Measurements from ENCODE around the gene IFRD1. TPM values are rescaled to one million over a fixed set of nuclear protein-coding genes. Genes with fewer than 3 reads are reported as not detected.

Gene IFRD1
- total RNA-seq, 1 donor: 107 TPM

- H3K4me1 ChIP-seq (ENCODE audit: insufficient read depth, low read length): peaks cover 38% of the 10 kb centered on the region
- H3K27ac ChIP-seq (ENCODE audit: low read depth, low read length): peak overlapping the region; percentile 59
- peak overlapping the region; percentile 16 for H2AFZ ChIP-seq (ENCODE audit: low read length)
- peaks cover 3% of the 10 kb centered on the region for H3K36me3 ChIP-seq (ENCODE audit: insufficient read depth, low read length)
- no peaks in the 10 kb centered on the region for H3K9me3 ChIP-seq (ENCODE audit: low read depth, low read length)
- no peaks in the 10 kb centered on the region for H3K79me2 ChIP-seq (ENCODE audit: insufficient read depth, low read length)
- DNase-seq (ENCODE audit: insufficient read length, low spot score, missing footprints): peak; percentile 85
- no peaks in the 10 kb centered on the region for H3K27me3 ChIP-seq (ENCODE audit: insufficient read depth, low read length)
- no peak for TF ChIP-seq CTCF (IDR thresholded peaks at IDR 0.05; ENCODE audit: extremely low read depth, low read depth, low read length)
- no peaks in the 10 kb centered on the region for H4K20me1 ChIP-seq (ENCODE audit: insufficient read depth, low read length)
- H3K4me2 ChIP-seq (ENCODE audit: insufficient read depth, low read length): peak overlapping the region; percentile 68
- peak overlapping the region; percentile 32 for H3K4me3 ChIP-seq (ENCODE audit: insufficient read depth, low read length)
Measured at GRCh38 chr7:112484671-112485167, 34.5 kb downstream of the IFRD1 start.

- H3K4me3 ChIP-seq (ENCODE audit: insufficient read depth, low read length): no peak overlapping the region
- TF ChIP-seq CTCF (IDR thresholded peaks at IDR 0.05; ENCODE audit: extremely low read depth, low read depth, low read length): no peak
- peaks cover 34% of the 10 kb centered on the region for H3K4me1 ChIP-seq (ENCODE audit: insufficient read depth, low read length)
- no peak for DNase-seq (ENCODE audit: insufficient read length, low spot score, missing footprints)
- no peaks in the 10 kb centered on the region for H3K27me3 ChIP-seq (ENCODE audit: insufficient read depth, low read length)
- H4K20me1 ChIP-seq (ENCODE audit: insufficient read depth, low read length): no peaks in the 10 kb centered on the region
- no peak overlapping the region for H3K27ac ChIP-seq (ENCODE audit: low read depth, low read length)
- no peaks in the 10 kb centered on the region for H3K9me3 ChIP-seq (ENCODE audit: low read depth, low read length)
- no peak overlapping the region for H2AFZ ChIP-seq (ENCODE audit: low read length)
- H3K4me2 ChIP-seq (ENCODE audit: insufficient read depth, low read length): no peak overlapping the region
- H3K79me2 ChIP-seq (ENCODE audit: insufficient read depth, low read length): no peaks in the 10 kb centered on the region
- H3K36me3 ChIP-seq (ENCODE audit: insufficient read depth, low read length): peaks cover 7% of the 10 kb centered on the region
Measured at GRCh38 chr7:112485766-112486165, 35.5 kb downstream of the IFRD1 start.

GRCh38 chr7:112487457-112488263 lies 37.4 kb downstream of the IFRD1 start:
- H3K79me2 ChIP-seq (ENCODE audit: insufficient read depth, low read length): no peaks in the 10 kb centered on the region
- no peak for DNase-seq (ENCODE audit: insufficient read length, low spot score, missing footprints)
- TF ChIP-seq CTCF (IDR thresholded peaks at IDR 0.05; ENCODE audit: extremely low read depth, low read depth, low read length): no peak
- no peak overlapping the region for H3K27ac ChIP-seq (ENCODE audit: low read depth, low read length)
- H3K4me2 ChIP-seq (ENCODE audit: insufficient read depth, low read length): no peak overlapping the region
- no peaks in the 10 kb centered on the region for H3K27me3 ChIP-seq (ENCODE audit: insufficient read depth, low read length)
- H3K9me3 ChIP-seq (ENCODE audit: low read depth, low read length): no peaks in the 10 kb centered on the region
- H2AFZ ChIP-seq (ENCODE audit: low read length): no peak overlapping the region
- peaks cover 7% of the 10 kb centered on the region for H3K36me3 ChIP-seq (ENCODE audit: insufficient read depth, low read length)
- H4K20me1 ChIP-seq (ENCODE audit: insufficient read depth, low read length): no peaks in the 10 kb centered on the region
- peaks cover 15% of the 10 kb centered on the region for H3K4me1 ChIP-seq (ENCODE audit: insufficient read depth, low read length)
- no peak overlapping the region for H3K4me3 ChIP-seq (ENCODE audit: insufficient read depth, low read length)

GRCh38 chr7:112488264-112488552 lies 37.9 kb downstream of the IFRD1 start:
- TF ChIP-seq CTCF (IDR thresholded peaks at IDR 0.05; ENCODE audit: extremely low read depth, low read depth, low read length): no peak
- no peak overlapping the region for H3K27ac ChIP-seq (ENCODE audit: low read depth, low read length)
- DNase-seq (ENCODE audit: insufficient read length, low spot score, missing footprints): no peak
- no peaks in the 10 kb centered on the region for H4K20me1 ChIP-seq (ENCODE audit: insufficient read depth, low read length)
- no peaks in the 10 kb centered on the region for H3K27me3 ChIP-seq (ENCODE audit: insufficient read depth, low read length)
- no peaks in the 10 kb centered on the region for H3K79me2 ChIP-seq (ENCODE audit: insufficient read depth, low read length)
- no peak overlapping the region for H3K4me2 ChIP-seq (ENCODE audit: insufficient read depth, low read length)
- no peak overlapping the region for H2AFZ ChIP-seq (ENCODE audit: low read length)
- H3K4me1 ChIP-seq (ENCODE audit: insufficient read depth, low read length): peaks cover 14% of the 10 kb centered on the region
- peaks cover 7% of the 10 kb centered on the region for H3K36me3 ChIP-seq (ENCODE audit: insufficient read depth, low read length)
- H3K9me3 ChIP-seq (ENCODE audit: low read depth, low read length): no peaks in the 10 kb centered on the region
- no peak overlapping the region for H3K4me3 ChIP-seq (ENCODE audit: insufficient read depth, low read length)
